ENCODE data around the gene SIGLEC8.
A peak's percentile ranks its signal among the peaks of the same experiment; 100 is the strongest.
"Not testable (repeated sequence)": the region's sequence is repeated elsewhere in the genome, so short reads cannot be mapped to it uniquely, and the experiment has no call there.

Gene SIGLEC8

GRCh38 chr19:51473009-51473707, 14.9 kb upstream of the SIGLEC8 start:
- peak; percentile 40 for DNase-seq (ENCODE audit: low spot score)

GRCh38 chr19:51472607-51473006, 14.4 kb upstream of the SIGLEC8 start:
- DNase-seq (ENCODE audit: low spot score), result no peak

- DNase-seq (ENCODE audit: low spot score), result no peak
Measured at GRCh38 chr19:51471527-51471926, 13.3 kb upstream of the SIGLEC8 start.

- DNase-seq (ENCODE audit: low spot score), result no peak
Measured at GRCh38 chr19:51470966-51471365, 12.7 kb upstream of the SIGLEC8 start.

GRCh38 chr19:51469629-51470028, 11.4 kb upstream of the SIGLEC8 start:
- no peak for DNase-seq (ENCODE audit: low spot score)

GRCh38 chr19:51469162-51469561, 10.9 kb upstream of the SIGLEC8 start:
- no peak for DNase-seq (ENCODE audit: low spot score)

- DNase-seq (ENCODE audit: low spot score), result no peak
Measured at GRCh38 chr19:51468545-51468920, 10.3 kb upstream of the SIGLEC8 start.

GRCh38 chr19:51467864-51468544, 9.8 kb upstream of the SIGLEC8 start:
- no peak for DNase-seq (ENCODE audit: low spot score)

GRCh38 chr19:51466723-51467122, 8.5 kb upstream of the SIGLEC8 start:
- no peak for DNase-seq (ENCODE audit: low spot score)

- not testable (repeated sequence) for DNase-seq (ENCODE audit: low spot score)
Measured at GRCh38 chr19:51463976-51464581, 5.8 kb upstream of the SIGLEC8 start.

GRCh38 chr19:51462681-51463080, 4.4 kb upstream of the SIGLEC8 start:
- no peak for DNase-seq (ENCODE audit: low spot score)

- no peak for DNase-seq (ENCODE audit: low spot score)
Measured at GRCh38 chr19:51462276-51462675, 4.0 kb upstream of the SIGLEC8 start.

- no peak for DNase-seq (ENCODE audit: low spot score)
Measured at GRCh38 chr19:51461723-51462161, 3.5 kb upstream of the SIGLEC8 start.

GRCh38 chr19:51460164-51460992, 2.1 kb upstream of the SIGLEC8 start:
- DNase-seq (ENCODE audit: low spot score), result peak; percentile 1

GRCh38 chr19:51458899-51459505, 748 bp upstream of the SIGLEC8 start:
- DNase-seq (ENCODE audit: low spot score), result no peak

- DNase-seq (ENCODE audit: low spot score), result no peak
Measured at GRCh38 chr19:51457351-51458013, 772 bp downstream of the SIGLEC8 start.

GRCh38 chr19:51456541-51457290, 1.5 kb downstream of the SIGLEC8 start:
- DNase-seq (ENCODE audit: low spot score), result no peak

- no peak for DNase-seq (ENCODE audit: low spot score)
Measured at GRCh38 chr19:51450730-51451307, 7.4 kb downstream of the SIGLEC8 start.

- no peak for DNase-seq (ENCODE audit: low spot score)
Measured at GRCh38 chr19:51448411-51449016, 9.7 kb downstream of the SIGLEC8 start.

- no peak for DNase-seq (ENCODE audit: low spot score)
Measured at GRCh38 chr19:51448011-51448410, 10.2 kb downstream of the SIGLEC8 start.
